Aorta (tissue), 5 donors: ENCODE measurements around the gene C1orf226. TPM values are rescaled to one million over a fixed set of nuclear protein-coding genes. Genes with fewer than 3 reads are reported as not detected.

Experiments used
- ATAC-seq: fragments of 200-7000 bp; cut with Tn5 transposase; one replicate; pipeline ENCODE4 v1.9.1; 2022; ENCODE audit warnings: moderate library complexity; ENCODE audit not compliant: low FRiP score
- DNase-seq, 2 donors: peaks; one replicate each; pipeline ENCODE4 v3.0.0-alpha.2; 2020
- H3K27ac ChIP-seq, 2 donors: one replicate each; pipeline ENCODE4 v1.5.1; 2013; ENCODE audit warnings: low read length in 2 of 2, mild to moderate bottlenecking in 2 of 2, moderate library complexity in 2 of 2, control low read depth in 1 of 2, inconsistent platforms in 1 of 2, low read depth in 1 of 2
- H3K27me3 ChIP-seq, 2 donors: one replicate each; pipeline ENCODE4 v1.6.1; 2013; ENCODE audit warnings: control low read depth in 1 of 2, low read length in 1 of 2, mild to moderate bottlenecking in 1 of 2, moderate library complexity in 1 of 2; ENCODE audit not compliant: insufficient read depth in 2 of 2, control insufficient read depth in 1 of 2
- H3K36me3 ChIP-seq, 2 donors: one replicate each; pipeline ENCODE4 v1.6.1; 2013; ENCODE audit warnings: control low read depth in 1 of 2, low read length in 1 of 2, mild to moderate bottlenecking in 1 of 2; ENCODE audit not compliant: insufficient read depth in 2 of 2, control insufficient read depth in 1 of 2
- H3K4me1 ChIP-seq, 2 donors: one replicate each; pipeline ENCODE4 v1.6.1; 2013; ENCODE audit warnings: low read length in 2 of 2, control low read depth in 1 of 2, mild to moderate bottlenecking in 1 of 2, moderate library complexity in 1 of 2; ENCODE audit not compliant: insufficient read depth in 2 of 2, control insufficient read depth in 1 of 2
- H3K4me3 ChIP-seq, 2 donors: one replicate each; pipeline ENCODE4 v1.5.1; 2013; ENCODE audit warnings: low read length in 2 of 2, control low read depth in 1 of 2, mild to moderate bottlenecking in 1 of 2
- H3K9me3 ChIP-seq: one replicate; pipeline ENCODE4 v1.6.1; 2013; ENCODE audit warnings: mild to moderate bottlenecking, low read length; ENCODE audit not compliant: control insufficient read depth
- WGBS, 2 donors: extraction: QIAGEN DNeasy Blood & Tissue Kit; methylation state at CpG; one replicate each; pipeline ENCODE4 v1.1.7; 2013; 5-methylcytosine and 5-hydroxymethylcytosine counted together
- intact Hi-C, 2 donors: fragments of 100-400 bp; cut with DNase I; formaldehyde crosslinking; loops; one replicate each; pipeline versions ENCODE4 v1.14.2 to v1.15.0; 2022
- polyA plus RNA-seq, 2 donors: library from polyadenylated mRNA; stranded (reverse); fragments of 200-250 nt; gene quantifications; one replicate each; pipeline ENCODE4 v1.2.3, GENCODE V29; 2013
- total RNA-seq, 2 donors: library from RNA; stranded (reverse); fragmentation: NEBNext Ultra II Directional; extraction: Animal tissue kit (Norgen Biotek cat#: 25700); gene quantifications; one replicate each; pipeline ENCODE4 v1.2.1, GENCODE V29; 2021
- donor health status: healthy with polysubstance abuse.
- donor health status: Bipolar disorder and iron deficiency.
- donor health status: DM: no; HTN: no; CAD: no.
- donor health status: DM: no; HTN: no; CAD: no.
- donor health status: DM: yes; HTN: yes; CAD: no.

Gene C1orf226
- total and polyA plus RNA-seq, 4 donors: 1.5 to 5.6 (median 5.0) TPM

- Histone ChIP-seq H3K36me3 (no peaks in the 10 kb centered on the region), H3K27ac (no peak overlapping the region), H3K4me3 (no peak overlapping the region), H3K4me1 (no peaks in the 10 kb centered on the region), H3K9me3 (no peaks in the 10 kb centered on the region), H3K27me3 (no peaks in the 10 kb centered on the region)
- ATAC-seq (no peak), DNase-seq (no peak)
- intact Hi-C loops: no loop called here
- 88 to 92% methylated on average over 3 of the region's 3 CpGs for WGBS, 2 donors
These were observed 3.7 kb downstream of the C1orf226 start for GRCh38 chr1:162385280-162385623.

- no peak for ATAC-seq
- intact Hi-C loops: no loop called here
These were observed 4.2 kb downstream of the C1orf226 start for GRCh38 chr1:162385702-162386101.

GRCh38 chr1:162386292-162387225 lies 5.0 kb downstream of the C1orf226 start:
- 83 to 85% methylated on average over 8 of the region's 8 CpGs for WGBS, 2 donors
- H3K27ac ChIP-seq: no peak overlapping the region
- ATAC-seq: no peak
- DNase-seq: no peak
- no peaks in the 10 kb centered on the region for H3K9me3 ChIP-seq
- intact Hi-C loops: no loop called here
- H3K4me3 ChIP-seq: no peak overlapping the region
- H3K36me3 ChIP-seq: no peaks in the 10 kb centered on the region
- no peaks in the 10 kb centered on the region for H3K4me1 ChIP-seq
- no peaks in the 10 kb centered on the region for H3K27me3 ChIP-seq

More at GRCh38 chr1:162385702-162386101, 4.2 kb downstream of the C1orf226 start:
- H3K27ac ChIP-seq: no peak overlapping the region
- no peak for DNase-seq
- H3K9me3 ChIP-seq: no peaks in the 10 kb centered on the region
- H3K36me3 ChIP-seq: no peaks in the 10 kb centered on the region
- no peak overlapping the region for H3K4me3 ChIP-seq
- 79 to 83% methylated on average over 3 of the region's 3 CpGs for WGBS, 2 donors
- H3K4me1 ChIP-seq: no peaks in the 10 kb centered on the region
- H3K27me3 ChIP-seq: no peaks in the 10 kb centered on the region

- H3K4me1 ChIP-seq: no peaks in the 10 kb centered on the region
- H3K9me3 ChIP-seq: no peaks in the 10 kb centered on the region
- no peaks in the 10 kb centered on the region for H3K36me3 ChIP-seq
- intact Hi-C loops: no loop called here
- H3K4me3 ChIP-seq: no peak overlapping the region
- 71 to 76% methylated on average over 20 of the region's 20 CpGs for WGBS, 2 donors
- no peak overlapping the region for H3K27ac ChIP-seq
- ATAC-seq: no peak
- H3K27me3 ChIP-seq: no peaks in the 10 kb centered on the region
- no peak for DNase-seq
These were observed 5.9 kb downstream of the C1orf226 start for GRCh38 chr1:162387226-162388082.

- no peaks in the 10 kb centered on the region for H3K27me3 ChIP-seq
- no peaks in the 10 kb centered on the region for H3K4me1 ChIP-seq
- DNase-seq (no peak), ATAC-seq (no peak)
- H3K9me3 ChIP-seq: no peaks in the 10 kb centered on the region
- no peak overlapping the region for H3K4me3 ChIP-seq
- intact Hi-C loops: no loop called here
- no peaks in the 10 kb centered on the region for H3K36me3 ChIP-seq
- WGBS, 2 donors: 79 to 82% methylated on average over 8 of the region's 8 CpGs
- no peak overlapping the region for H3K27ac ChIP-seq
These were observed 6.6 kb downstream of the C1orf226 start for GRCh38 chr1:162388083-162388594.

- DNase-seq: no peak
- intact Hi-C loops: no loop called here
- WGBS, 2 donors: 80 to 84% methylated on average over 5 of the region's 5 CpGs
- Histone ChIP-seq H3K27me3 (no peaks in the 10 kb centered on the region), H3K27ac (no peak overlapping the region), H3K9me3 (no peaks in the 10 kb centered on the region), H3K36me3 (no peaks in the 10 kb centered on the region), H3K4me3 (no peak overlapping the region), H3K4me1 (no peaks in the 10 kb centered on the region)
- no peak for ATAC-seq
These were observed 7.1 kb downstream of the C1orf226 start for GRCh38 chr1:162388615-162389014.

GRCh38 chr1:162389021-162389818 lies 7.7 kb downstream of the C1orf226 start:
- Histone ChIP-seq H3K27ac (no peak overlapping the region), H3K9me3 (no peaks in the 10 kb centered on the region), H3K4me3 (no peak overlapping the region), H3K27me3 (no peaks in the 10 kb centered on the region), H3K36me3 (no peaks in the 10 kb centered on the region), H3K4me1 (no peaks in the 10 kb centered on the region)
- 64 to 65% methylated on average over 11 of the region's 11 CpGs for WGBS, 2 donors
- intact Hi-C loops: no loop called here
- DNase-seq (no peak), ATAC-seq (no peak)

- DNase-seq: no peak
- Histone ChIP-seq H3K27ac (no peak overlapping the region), H3K27me3 (no peaks in the 10 kb centered on the region), H3K9me3 (no peaks in the 10 kb centered on the region), H3K4me3 (no peak overlapping the region), H3K36me3 (no peaks in the 10 kb centered on the region), H3K4me1 (no peaks in the 10 kb centered on the region)
- intact Hi-C loops: loop anchor here in 1 of 2 donors (5.0 kb wide), 1 partner anchor 333 kb away; no protein-coding TSS in a partner anchor
- no peak for ATAC-seq
- 66% methylated on average over 9 of the region's 9 CpGs for WGBS, 2 donors
These were observed 8.4 kb downstream of the C1orf226 start for GRCh38 chr1:162389971-162390370.
